Measurements from ENCODE around the gene PDE6A.

GRCh38 chr5:149809931-149810691, 134.5 kb downstream of the PDE6A start:
- no peak for TF ChIP-seq ZNF600 (tag by site-specific recombination; IDR thresholded peaks at IDR 0.05)
- TF ChIP-seq HOXC10 (CRISPR knock-in tag; IDR thresholded peaks at IDR 0.05): no peak
- TF ChIP-seq, protein P1, sequence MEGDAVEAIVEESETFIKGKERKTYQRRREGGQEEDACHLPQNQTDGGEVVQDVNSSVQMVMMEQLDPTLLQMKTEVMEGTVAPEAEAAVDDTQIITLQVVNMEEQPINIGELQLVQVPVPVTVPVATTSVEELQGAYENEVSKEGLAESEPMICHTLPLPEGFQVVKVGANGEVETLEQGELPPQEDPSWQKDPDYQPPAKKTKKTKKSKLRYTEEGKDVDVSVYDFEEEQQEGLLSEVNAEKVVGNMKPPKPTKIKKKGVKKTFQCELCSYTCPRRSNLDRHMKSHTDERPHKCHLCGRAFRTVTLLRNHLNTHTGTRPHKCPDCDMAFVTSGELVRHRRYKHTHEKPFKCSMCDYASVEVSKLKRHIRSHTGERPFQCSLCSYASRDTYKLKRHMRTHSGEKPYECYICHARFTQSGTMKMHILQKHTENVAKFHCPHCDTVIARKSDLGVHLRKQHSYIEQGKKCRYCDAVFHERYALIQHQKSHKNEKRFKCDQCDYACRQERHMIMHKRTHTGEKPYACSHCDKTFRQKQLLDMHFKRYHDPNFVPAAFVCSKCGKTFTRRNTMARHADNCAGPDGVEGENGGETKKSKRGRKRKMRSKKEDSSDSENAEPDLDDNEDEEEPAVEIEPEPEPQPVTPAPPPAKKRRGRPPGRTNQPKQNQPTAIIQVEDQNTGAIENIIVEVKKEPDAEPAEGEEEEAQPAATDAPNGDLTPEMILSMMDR (tag by site-specific recombination; IDR thresholded peaks at IDR 0.05): no peak
- TF ChIP-seq SP2 (tag by site-specific recombination; IDR thresholded peaks at IDR 0.05): no peak
- no peak for TF ChIP-seq GLIS2 (tag by site-specific recombination; IDR thresholded peaks at IDR 0.05)
- no peak for TF ChIP-seq ATF2 (tag by site-specific recombination; IDR thresholded peaks at IDR 0.05; ENCODE audit: low read depth)
- no peak for TF ChIP-seq FEZF1 (tag by site-specific recombination; IDR thresholded peaks at IDR 0.05)
- no peak for TF ChIP-seq ZNF561 (tag by site-specific recombination; IDR thresholded peaks at IDR 0.05; ENCODE audit: borderline replicate concordance)
- TF ChIP-seq OVOL3 (tag by site-specific recombination; IDR thresholded peaks at IDR 0.05): no peak
- no peak for TF ChIP-seq OSR2 (tag by site-specific recombination; IDR thresholded peaks at IDR 0.05)
- TF ChIP-seq, protein P2, sequence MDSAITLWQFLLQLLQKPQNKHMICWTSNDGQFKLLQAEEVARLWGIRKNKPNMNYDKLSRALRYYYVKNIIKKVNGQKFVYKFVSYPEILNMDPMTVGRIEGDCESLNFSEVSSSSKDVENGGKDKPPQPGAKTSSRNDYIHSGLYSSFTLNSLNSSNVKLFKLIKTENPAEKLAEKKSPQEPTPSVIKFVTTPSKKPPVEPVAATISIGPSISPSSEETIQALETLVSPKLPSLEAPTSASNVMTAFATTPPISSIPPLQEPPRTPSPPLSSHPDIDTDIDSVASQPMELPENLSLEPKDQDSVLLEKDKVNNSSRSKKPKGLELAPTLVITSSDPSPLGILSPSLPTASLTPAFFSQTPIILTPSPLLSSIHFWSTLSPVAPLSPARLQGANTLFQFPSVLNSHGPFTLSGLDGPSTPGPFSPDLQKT (IDR thresholded peaks at IDR 0.05; ENCODE audit: borderline replicate concordance, low read depth, low read length): no peak

All from HEK293 (cell line).